Effector memory CD4-positive, alpha-beta T cell (primary cell): ENCODE measurements around the gene SMG6.

Experiments
- DNase-seq, 3 donors: peaks; one replicate each; pipeline ENCODE4 v3.0.0-alpha.2; 2020
- H3K27ac ChIP-seq: 2 replicates; pipeline ENCODE4 v1.7.0; 2013; ENCODE audit warnings: mild to moderate bottlenecking, low read length, moderate library complexity; ENCODE audit not compliant: insufficient read depth, poor library complexity, severe bottlenecking
- H3K27me3 ChIP-seq: replicated peaks from 2 replicates; pipeline ENCODE4 v1.7.0; 2013; ENCODE audit warnings: mild to moderate bottlenecking, low read length; ENCODE audit not compliant: insufficient read depth, control insufficient read depth, poor library complexity, severe bottlenecking
- H3K36me3 ChIP-seq: 2 replicates; pipeline ENCODE4 v1.7.0; 2013; ENCODE audit warnings: mild to moderate bottlenecking, low read length, moderate library complexity; ENCODE audit not compliant: control insufficient read depth, insufficient read depth
- H3K4me1 ChIP-seq: 2 replicates; pipeline ENCODE4 v1.7.0; 2013; ENCODE audit warnings: low read length, mild to moderate bottlenecking; ENCODE audit not compliant: control insufficient read depth, insufficient read depth, poor library complexity, severe bottlenecking
- H3K4me3 ChIP-seq: 2 replicates; pipeline ENCODE4 v1.7.0; 2013; ENCODE audit warnings: low read length, low read depth, mild to moderate bottlenecking; ENCODE audit not compliant: insufficient read depth, poor library complexity, severe bottlenecking
- H3K9me3 ChIP-seq: 2 replicates; pipeline ENCODE4 v1.7.0; 2013; ENCODE audit warnings: mild to moderate bottlenecking, low read length, moderate library complexity; ENCODE audit not compliant: control insufficient read depth

The SMG6 gene

GRCh38 chr17:2237950-2238349, 65.6 kb downstream of the SMG6 start:
- H3K4me3 ChIP-seq = no peak overlapping the region
- H3K27me3 ChIP-seq = no peaks in the 10 kb centered on the region
- no peaks in the 10 kb centered on the region for H3K9me3 ChIP-seq
- H3K4me1 ChIP-seq = no peaks in the 10 kb centered on the region
- H3K36me3 ChIP-seq = peaks cover 51% of the 10 kb centered on the region
- H3K27ac ChIP-seq = no peak overlapping the region
- DNase-seq = no peak

GRCh38 chr17:2237521-2237921, 66.1 kb downstream of the SMG6 start:
- peaks cover 52% of the 10 kb centered on the region for H3K36me3 ChIP-seq
- DNase-seq = no peak
- no peak overlapping the region for H3K27ac ChIP-seq
- no peaks in the 10 kb centered on the region for H3K27me3 ChIP-seq
- H3K4me3 ChIP-seq = no peak overlapping the region
- H3K4me1 ChIP-seq = no peaks in the 10 kb centered on the region
- no peaks in the 10 kb centered on the region for H3K9me3 ChIP-seq

- H3K27ac ChIP-seq = no peak overlapping the region
- no peak for DNase-seq
- H3K9me3 ChIP-seq = no peaks in the 10 kb centered on the region
- H3K36me3 ChIP-seq = peaks cover 53% of the 10 kb centered on the region
- no peak overlapping the region for H3K4me3 ChIP-seq
- H3K4me1 ChIP-seq = no peaks in the 10 kb centered on the region
- no peaks in the 10 kb centered on the region for H3K27me3 ChIP-seq
These were observed 67.7 kb downstream of the SMG6 start for GRCh38 chr17:2235792-2236366.

GRCh38 chr17:2235265-2235664, 68.3 kb downstream of the SMG6 start:
- H3K4me1 ChIP-seq = no peaks in the 10 kb centered on the region
- no peak overlapping the region for H3K27ac ChIP-seq
- H3K9me3 ChIP-seq = no peaks in the 10 kb centered on the region
- peaks cover 53% of the 10 kb centered on the region for H3K36me3 ChIP-seq
- H3K27me3 ChIP-seq = no peaks in the 10 kb centered on the region
- DNase-seq = no peak
- no peak overlapping the region for H3K4me3 ChIP-seq

GRCh38 chr17:2233441-2233947, 70.1 kb downstream of the SMG6 start:
- Histone ChIP-seq H3K9me3 (no peaks in the 10 kb centered on the region), H3K27me3 (no peaks in the 10 kb centered on the region), H3K4me3 (no peak overlapping the region), H3K36me3 (peaks cover 39% of the 10 kb centered on the region), H3K4me1 (no peaks in the 10 kb centered on the region), H3K27ac (no peak overlapping the region)
- DNase-seq = no peak

- H3K36me3 ChIP-seq = peaks cover 26% of the 10 kb centered on the region
- DNase-seq = no peak
- H3K27me3 ChIP-seq = no peaks in the 10 kb centered on the region
- H3K9me3 ChIP-seq = no peaks in the 10 kb centered on the region
- no peak overlapping the region for H3K27ac ChIP-seq
- no peak overlapping the region for H3K4me3 ChIP-seq
- no peaks in the 10 kb centered on the region for H3K4me1 ChIP-seq
These were observed 71.3 kb downstream of the SMG6 start for GRCh38 chr17:2232244-2232638.

- Histone ChIP-seq H3K9me3 (no peaks in the 10 kb centered on the region), H3K4me3 (no peak overlapping the region), H3K4me1 (no peaks in the 10 kb centered on the region), H3K27ac (no peak overlapping the region), H3K27me3 (no peaks in the 10 kb centered on the region), H3K36me3 (peaks cover 24% of the 10 kb centered on the region)
- no peak for DNase-seq
These were observed 72.7 kb downstream of the SMG6 start for GRCh38 chr17:2230877-2231276.

GRCh38 chr17:2227025-2227699, 76.4 kb downstream of the SMG6 start:
- DNase-seq = no peak
- H3K4me1 ChIP-seq = no peaks in the 10 kb centered on the region
- no peak overlapping the region for H3K27ac ChIP-seq
- H3K9me3 ChIP-seq = no peaks in the 10 kb centered on the region
- H3K27me3 ChIP-seq = no peaks in the 10 kb centered on the region
- H3K4me3 ChIP-seq = no peak overlapping the region
- peaks cover 5% of the 10 kb centered on the region for H3K36me3 ChIP-seq

- no peak overlapping the region for H3K4me3 ChIP-seq
- peak overlapping the region; percentile 42 for H3K27ac ChIP-seq
- DNase-seq = no peak
- peaks cover 5% of the 10 kb centered on the region for H3K36me3 ChIP-seq
- H3K4me1 ChIP-seq = no peaks in the 10 kb centered on the region
- H3K27me3 ChIP-seq = no peaks in the 10 kb centered on the region
- H3K9me3 ChIP-seq = no peaks in the 10 kb centered on the region
These were observed 80.0 kb downstream of the SMG6 start for GRCh38 chr17:2223617-2223927.

- Histone ChIP-seq H3K27ac (peak overlapping the region; percentile 42), H3K9me3 (no peaks in the 10 kb centered on the region), H3K4me3 (no peak overlapping the region), H3K27me3 (no peaks in the 10 kb centered on the region), H3K36me3 (peaks cover 5% of the 10 kb centered on the region), H3K4me1 (no peaks in the 10 kb centered on the region)
- DNase-seq = peak; percentile 56 to 71 (median 65)
These were observed 80.5 kb downstream of the SMG6 start for GRCh38 chr17:2222901-2223616.
